ENCODE results near the gene SMYD3. TPM values are rescaled to one million over a fixed set of nuclear protein-coding genes. Genes with fewer than 3 reads are reported as not detected.
A peak's percentile ranks its signal among the peaks of the same experiment; 100 is the strongest.

The SMYD3 gene
- polyA plus RNA-seq, 1 donor from 2014 or later, result 48.6 TPM

DNA sequence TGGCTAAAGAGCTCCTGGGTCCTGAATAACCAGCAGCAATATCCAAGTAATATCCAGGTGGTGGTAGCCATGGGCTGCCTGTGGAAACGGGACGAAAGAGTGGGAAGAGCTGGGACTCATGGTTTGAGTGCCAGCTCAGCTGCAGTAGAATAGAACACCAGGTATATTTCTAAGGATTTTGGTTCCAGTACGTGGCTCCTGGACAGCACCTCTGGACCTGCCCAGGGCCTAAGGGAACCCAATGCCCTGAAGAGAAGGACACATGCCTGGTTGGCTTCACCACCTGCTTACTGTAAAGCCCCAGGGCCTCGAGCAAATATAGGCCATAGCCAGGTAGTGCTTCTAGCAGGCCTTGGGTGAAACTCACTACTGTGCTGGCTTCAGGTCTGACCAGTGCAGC lies 785.6 kb downstream of the SMYD3 start:
- TF ChIP-seq POLR2AphosphoS5 (IDR thresholded peaks at IDR 0.05) (no peak), MXI1 (conservative IDR thresholded peaks at IDR 0.05; ENCODE audit: poor library complexity, severe bottlenecking) (no peak)
- H3K9me3 ChIP-seq (ENCODE audit: low read length), result no peaks in the 10 kb centered on the region
- H3F3A ChIP-seq (ENCODE audit: insufficient read depth, low read length, poor library complexity, severe bottlenecking), result no peaks in the 10 kb centered on the region

DNA sequence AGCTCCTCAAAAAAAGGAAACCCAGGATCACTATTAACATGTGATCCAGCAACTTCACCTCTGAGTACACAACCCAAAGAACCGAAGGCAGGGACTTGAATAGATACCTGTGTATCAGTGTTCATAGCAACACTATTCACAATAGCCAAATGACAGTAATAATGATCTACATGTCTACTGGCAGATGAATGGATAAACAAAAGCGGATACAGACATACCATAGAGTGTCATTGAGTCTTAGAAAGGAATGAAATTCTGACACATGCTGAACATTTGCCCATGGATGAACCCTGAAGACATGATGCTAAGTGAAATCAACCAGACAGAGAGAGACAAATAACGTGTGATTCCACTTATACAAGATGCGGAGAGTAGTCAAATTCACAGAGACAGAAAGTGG lies 788.1 kb downstream of the SMYD3 start:
- Histone ChIP-seq H3K27me3 (ENCODE audit: insufficient read depth, low read depth, low read length) (no peaks in the 10 kb centered on the region), H3K9me3 (ENCODE audit: low read length) (no peaks in the 10 kb centered on the region), H3K9ac (ENCODE audit: low read length) (peak overlapping the region; percentile 9), H3K9me2 (ENCODE audit: insufficient read depth, low read length) (no peaks in the 10 kb centered on the region), H3F3A (ENCODE audit: insufficient read depth, low read length, poor library complexity, severe bottlenecking) (no peaks in the 10 kb centered on the region), H3K79me2 (replicated peaks; ENCODE audit: insufficient read depth, low read length) (no peaks in the 10 kb centered on the region), H2AFZ (ENCODE audit: low read depth, low read length) (peak overlapping the region; percentile 5), H4K20me1 (ENCODE audit: insufficient read depth) (no peaks in the 10 kb centered on the region), H3K4me2 (ENCODE audit: low read length) (no peak overlapping the region), H3K27ac (ENCODE audit: low read length) (peak overlapping the region; percentile 74), H3K36me3 (ENCODE audit: insufficient read depth, low read length) (no peaks in the 10 kb centered on the region), H3K4me3 (ENCODE audit: low read length) (no peak overlapping the region)
- TF ChIP-seq EZH2 (IDR thresholded peaks at IDR 0.05; ENCODE audit: borderline replicate concordance, insufficient read depth, low read length, poor library complexity, severe bottlenecking), result no peak
- no peak for TF ChIP-seq RAD21 (conservative IDR thresholded peaks at IDR 0.05)
- no peak for TF ChIP-seq TAF1 (IDR thresholded peaks at IDR 0.05; ENCODE audit: low read depth)
- TF ChIP-seq, protein P1, sequence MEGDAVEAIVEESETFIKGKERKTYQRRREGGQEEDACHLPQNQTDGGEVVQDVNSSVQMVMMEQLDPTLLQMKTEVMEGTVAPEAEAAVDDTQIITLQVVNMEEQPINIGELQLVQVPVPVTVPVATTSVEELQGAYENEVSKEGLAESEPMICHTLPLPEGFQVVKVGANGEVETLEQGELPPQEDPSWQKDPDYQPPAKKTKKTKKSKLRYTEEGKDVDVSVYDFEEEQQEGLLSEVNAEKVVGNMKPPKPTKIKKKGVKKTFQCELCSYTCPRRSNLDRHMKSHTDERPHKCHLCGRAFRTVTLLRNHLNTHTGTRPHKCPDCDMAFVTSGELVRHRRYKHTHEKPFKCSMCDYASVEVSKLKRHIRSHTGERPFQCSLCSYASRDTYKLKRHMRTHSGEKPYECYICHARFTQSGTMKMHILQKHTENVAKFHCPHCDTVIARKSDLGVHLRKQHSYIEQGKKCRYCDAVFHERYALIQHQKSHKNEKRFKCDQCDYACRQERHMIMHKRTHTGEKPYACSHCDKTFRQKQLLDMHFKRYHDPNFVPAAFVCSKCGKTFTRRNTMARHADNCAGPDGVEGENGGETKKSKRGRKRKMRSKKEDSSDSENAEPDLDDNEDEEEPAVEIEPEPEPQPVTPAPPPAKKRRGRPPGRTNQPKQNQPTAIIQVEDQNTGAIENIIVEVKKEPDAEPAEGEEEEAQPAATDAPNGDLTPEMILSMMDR (IDR thresholded peaks at IDR 0.05; ENCODE audit: poor library complexity, severe bottlenecking), result no peak
- TF ChIP-seq EP300 (conservative IDR thresholded peaks at IDR 0.05; ENCODE audit: poor library complexity, severe bottlenecking), result peak; percentile 89
- TF ChIP-seq MXI1 (conservative IDR thresholded peaks at IDR 0.05; ENCODE audit: poor library complexity, severe bottlenecking), result peak; percentile 24
- TF ChIP-seq, protein P2, sequence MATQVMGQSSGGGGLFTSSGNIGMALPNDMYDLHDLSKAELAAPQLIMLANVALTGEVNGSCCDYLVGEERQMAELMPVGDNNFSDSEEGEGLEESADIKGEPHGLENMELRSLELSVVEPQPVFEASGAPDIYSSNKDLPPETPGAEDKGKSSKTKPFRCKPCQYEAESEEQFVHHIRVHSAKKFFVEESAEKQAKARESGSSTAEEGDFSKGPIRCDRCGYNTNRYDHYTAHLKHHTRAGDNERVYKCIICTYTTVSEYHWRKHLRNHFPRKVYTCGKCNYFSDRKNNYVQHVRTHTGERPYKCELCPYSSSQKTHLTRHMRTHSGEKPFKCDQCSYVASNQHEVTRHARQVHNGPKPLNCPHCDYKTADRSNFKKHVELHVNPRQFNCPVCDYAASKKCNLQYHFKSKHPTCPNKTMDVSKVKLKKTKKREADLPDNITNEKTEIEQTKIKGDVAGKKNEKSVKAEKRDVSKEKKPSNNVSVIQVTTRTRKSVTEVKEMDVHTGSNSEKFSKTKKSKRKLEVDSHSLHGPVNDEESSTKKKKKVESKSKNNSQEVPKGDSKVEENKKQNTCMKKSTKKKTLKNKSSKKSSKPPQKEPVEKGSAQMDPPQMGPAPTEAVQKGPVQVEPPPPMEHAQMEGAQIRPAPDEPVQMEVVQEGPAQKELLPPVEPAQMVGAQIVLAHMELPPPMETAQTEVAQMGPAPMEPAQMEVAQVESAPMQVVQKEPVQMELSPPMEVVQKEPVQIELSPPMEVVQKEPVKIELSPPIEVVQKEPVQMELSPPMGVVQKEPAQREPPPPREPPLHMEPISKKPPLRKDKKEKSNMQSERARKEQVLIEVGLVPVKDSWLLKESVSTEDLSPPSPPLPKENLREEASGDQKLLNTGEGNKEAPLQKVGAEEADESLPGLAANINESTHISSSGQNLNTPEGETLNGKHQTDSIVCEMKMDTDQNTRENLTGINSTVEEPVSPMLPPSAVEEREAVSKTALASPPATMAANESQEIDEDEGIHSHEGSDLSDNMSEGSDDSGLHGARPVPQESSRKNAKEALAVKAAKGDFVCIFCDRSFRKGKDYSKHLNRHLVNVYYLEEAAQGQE (IDR thresholded peaks at IDR 0.05; ENCODE audit: borderline replicate concordance), result no peak
- TF ChIP-seq SMC3 (conservative IDR thresholded peaks at IDR 0.05; ENCODE audit: poor library complexity), result no peak
- peak; percentile 57 for TF ChIP-seq POLR2AphosphoS5 (IDR thresholded peaks at IDR 0.05)

More for the DNA sequence above, 785.6 kb downstream of the SMYD3 start:
- Histone ChIP-seq H4K20me1 (ENCODE audit: insufficient read depth) (no peaks in the 10 kb centered on the region), H3K4me2 (ENCODE audit: low read length) (no peak overlapping the region), H3K9ac (ENCODE audit: low read length) (no peak overlapping the region), H3K27me3 (ENCODE audit: insufficient read depth, low read depth, low read length) (no peaks in the 10 kb centered on the region), H3K27ac (ENCODE audit: low read length) (no peak overlapping the region), H3K79me2 (replicated peaks; ENCODE audit: insufficient read depth, low read length) (no peaks in the 10 kb centered on the region), H3K4me3 (ENCODE audit: low read length) (no peak overlapping the region), H3K36me3 (ENCODE audit: insufficient read depth, low read length) (no peaks in the 10 kb centered on the region), H2AFZ (ENCODE audit: low read depth, low read length) (no peak overlapping the region), H3K9me2 (ENCODE audit: insufficient read depth, low read length) (no peaks in the 10 kb centered on the region)

DNA sequence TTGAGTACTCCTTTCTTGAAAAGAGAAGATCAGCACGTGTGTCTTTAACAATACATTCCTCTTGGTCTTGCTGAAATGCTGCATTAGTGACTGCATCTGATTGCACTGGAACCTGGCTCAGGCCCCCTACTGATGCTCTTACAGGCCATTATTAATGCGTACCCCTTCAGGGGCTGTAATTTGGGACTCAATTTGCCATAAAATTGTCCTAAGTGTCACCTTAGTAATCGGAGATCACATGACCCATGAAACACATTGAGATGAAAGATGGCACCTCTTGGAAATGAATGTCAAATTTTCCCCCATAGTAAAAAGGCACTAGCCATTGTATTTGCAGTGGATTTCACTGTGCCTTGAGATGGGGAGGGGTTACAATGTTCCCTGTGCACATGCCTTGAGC lies 789.0 kb downstream of the SMYD3 start:
- Histone ChIP-seq H3K9me3 (ENCODE audit: low read length) (no peaks in the 10 kb centered on the region), H3K9ac (ENCODE audit: low read length) (peak overlapping the region; percentile 13), H3F3A (ENCODE audit: insufficient read depth, low read length, poor library complexity, severe bottlenecking) (no peaks in the 10 kb centered on the region), H3K27me3 (ENCODE audit: insufficient read depth, low read depth, low read length) (no peaks in the 10 kb centered on the region), H3K9me2 (ENCODE audit: insufficient read depth, low read length) (no peaks in the 10 kb centered on the region), H3K27ac (ENCODE audit: low read length) (peak overlapping the region; percentile 74), H3K36me3 (ENCODE audit: insufficient read depth, low read length) (no peaks in the 10 kb centered on the region), H4K20me1 (ENCODE audit: insufficient read depth) (no peaks in the 10 kb centered on the region), H3K4me3 (ENCODE audit: low read length) (peak overlapping the region; percentile 28), H3K4me2 (ENCODE audit: low read length) (peak overlapping the region; percentile 39), H2AFZ (ENCODE audit: low read depth, low read length) (no peak overlapping the region), H3K79me2 (replicated peaks; ENCODE audit: insufficient read depth, low read length) (no peaks in the 10 kb centered on the region)
- TF ChIP-seq, protein P2 (IDR thresholded peaks at IDR 0.05; ENCODE audit: borderline replicate concordance), result no peak
- TF ChIP-seq MXI1 (conservative IDR thresholded peaks at IDR 0.05; ENCODE audit: poor library complexity, severe bottlenecking) (peak; percentile 38), POLR2AphosphoS5 (IDR thresholded peaks at IDR 0.05) (peak; percentile 83), TAF1 (IDR thresholded peaks at IDR 0.05; ENCODE audit: low read depth) (no peak), SMC3 (conservative IDR thresholded peaks at IDR 0.05; ENCODE audit: poor library complexity) (peak; percentile 26), RAD21 (conservative IDR thresholded peaks at IDR 0.05) (peak; percentile 24), EP300 (conservative IDR thresholded peaks at IDR 0.05; ENCODE audit: poor library complexity, severe bottlenecking) (peak; percentile 66)
- TF ChIP-seq, protein P1 (IDR thresholded peaks at IDR 0.05; ENCODE audit: poor library complexity, severe bottlenecking), result peak; percentile 11

All from neural cell (in vitro differentiated cells).